ENCODE measurements around the gene NCOA3.

NCOA3 gene

GRCh38 chr20:47669489-47669888, 167.8 kb downstream of the NCOA3 start:
- no peak for DNase-seq

- no peak for DNase-seq
Measured at GRCh38 chr20:47669927-47670890, 168.5 kb downstream of the NCOA3 start.

- no peak for DNase-seq
Measured at GRCh38 chr20:47670913-47671312, 169.2 kb downstream of the NCOA3 start.

GRCh38 chr20:47672166-47672565, 170.5 kb downstream of the NCOA3 start:
- DNase-seq, result no peak

GRCh38 chr20:47672886-47673670, 171.4 kb downstream of the NCOA3 start:
- no peak for DNase-seq

GRCh38 chr20:47673671-47673955, 171.9 kb downstream of the NCOA3 start:
- DNase-seq, result no peak

- no peak for DNase-seq
Measured at GRCh38 chr20:47674145-47674544, 172.5 kb downstream of the NCOA3 start.

- DNase-seq, result no peak
Measured at GRCh38 chr20:47674686-47675085, 173.0 kb downstream of the NCOA3 start.

- no peak for DNase-seq
Measured at GRCh38 chr20:47675190-47676142, 173.8 kb downstream of the NCOA3 start.

GRCh38 chr20:47676219-47676721, 174.6 kb downstream of the NCOA3 start:
- DNase-seq, result no peak

- DNase-seq, result no peak
Measured at GRCh38 chr20:47676912-47677634, 175.4 kb downstream of the NCOA3 start.

- peak; percentile 62 for DNase-seq
Measured at GRCh38 chr20:47677635-47678453, 176.2 kb downstream of the NCOA3 start.

GRCh38 chr20:47678536-47678935, 176.8 kb downstream of the NCOA3 start:
- no peak for DNase-seq

GRCh38 chr20:47679462-47679861, 177.8 kb downstream of the NCOA3 start:
- DNase-seq, result no peak

- no peak for DNase-seq
Measured at GRCh38 chr20:47680804-47681529, 179.3 kb downstream of the NCOA3 start.

- DNase-seq, result no peak
Measured at GRCh38 chr20:47682028-47682783, 180.5 kb downstream of the NCOA3 start.

GRCh38 chr20:47682916-47683315, 181.2 kb downstream of the NCOA3 start:
- no peak for DNase-seq

GRCh38 chr20:47684306-47685080, 182.8 kb downstream of the NCOA3 start:
- no peak for DNase-seq

GRCh38 chr20:47686545-47686944, 184.9 kb downstream of the NCOA3 start:
- DNase-seq, result no peak
